GM19240 (cell line): ENCODE results near the gene PEX14.

Experiments used
- DNase-seq: peaks from one replicate; pipeline ENCODE4 v3.0.0; 2011; ENCODE audit warnings: low spot score; ENCODE audit not compliant: insufficient read length

PEX14 gene

GRCh38 chr1:10631811-10632593 is 157.3 kb downstream of the PEX14 start:
- no peak for DNase-seq

- DNase-seq = no peak
Observed at GRCh38 chr1:10632691-10633090, 157.9 kb downstream of the PEX14 start.

GRCh38 chr1:10633416-10633815 is 158.7 kb downstream of the PEX14 start:
- no peak for DNase-seq

- no peak for DNase-seq
Observed at GRCh38 chr1:10634075-10634427, 159.3 kb downstream of the PEX14 start.

GRCh38 chr1:10634428-10635084 is 159.8 kb downstream of the PEX14 start:
- no peak for DNase-seq

- DNase-seq = no peak
Observed at GRCh38 chr1:10635085-10635896, 160.5 kb downstream of the PEX14 start.

GRCh38 chr1:10635992-10636391 is 161.2 kb downstream of the PEX14 start:
- DNase-seq = no peak

GRCh38 chr1:10637400-10637799 is 162.7 kb downstream of the PEX14 start:
- DNase-seq = no peak

- no peak for DNase-seq
Observed at GRCh38 chr1:10637834-10638558, 163.2 kb downstream of the PEX14 start.

GRCh38 chr1:10638559-10639005 is 163.8 kb downstream of the PEX14 start:
- no peak for DNase-seq

GRCh38 chr1:10639011-10639774 is 164.4 kb downstream of the PEX14 start:
- no peak for DNase-seq

GRCh38 chr1:10639775-10640578 is 165.2 kb downstream of the PEX14 start:
- DNase-seq = no peak

GRCh38 chr1:10640843-10641553 is 166.2 kb downstream of the PEX14 start:
- DNase-seq = no peak

GRCh38 chr1:10641976-10642375 is 167.2 kb downstream of the PEX14 start:
- no peak for DNase-seq

GRCh38 chr1:10642403-10643080 is 167.8 kb downstream of the PEX14 start:
- no peak for DNase-seq

GRCh38 chr1:10643607-10644306 is 169.0 kb downstream of the PEX14 start:
- no peak for DNase-seq

GRCh38 chr1:10644307-10645128 is 169.8 kb downstream of the PEX14 start:
- DNase-seq = no peak
